Measurements from ENCODE around the gene AOPEP.

DNA sequence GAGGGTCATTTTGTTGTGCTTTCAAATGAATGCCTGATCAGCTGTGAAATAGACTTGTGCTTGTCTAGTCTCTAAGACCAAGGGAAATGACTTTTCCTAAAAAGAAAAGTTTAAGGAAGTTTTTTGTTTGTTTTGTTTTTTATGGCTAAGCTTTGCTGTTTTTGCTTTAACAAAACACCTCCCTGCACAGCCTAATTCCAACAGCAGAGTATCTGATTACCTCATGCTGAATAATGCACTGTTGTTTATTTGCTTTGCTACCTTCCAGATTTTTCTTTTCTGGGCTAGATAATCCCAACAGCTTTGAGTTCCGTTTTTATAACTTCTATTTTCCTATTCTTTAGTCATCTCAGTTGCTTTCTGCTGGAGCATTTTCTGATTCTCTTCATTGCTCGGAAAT is 95.8 kb downstream of the AOPEP start:
- TF ChIP-seq, protein P1, sequence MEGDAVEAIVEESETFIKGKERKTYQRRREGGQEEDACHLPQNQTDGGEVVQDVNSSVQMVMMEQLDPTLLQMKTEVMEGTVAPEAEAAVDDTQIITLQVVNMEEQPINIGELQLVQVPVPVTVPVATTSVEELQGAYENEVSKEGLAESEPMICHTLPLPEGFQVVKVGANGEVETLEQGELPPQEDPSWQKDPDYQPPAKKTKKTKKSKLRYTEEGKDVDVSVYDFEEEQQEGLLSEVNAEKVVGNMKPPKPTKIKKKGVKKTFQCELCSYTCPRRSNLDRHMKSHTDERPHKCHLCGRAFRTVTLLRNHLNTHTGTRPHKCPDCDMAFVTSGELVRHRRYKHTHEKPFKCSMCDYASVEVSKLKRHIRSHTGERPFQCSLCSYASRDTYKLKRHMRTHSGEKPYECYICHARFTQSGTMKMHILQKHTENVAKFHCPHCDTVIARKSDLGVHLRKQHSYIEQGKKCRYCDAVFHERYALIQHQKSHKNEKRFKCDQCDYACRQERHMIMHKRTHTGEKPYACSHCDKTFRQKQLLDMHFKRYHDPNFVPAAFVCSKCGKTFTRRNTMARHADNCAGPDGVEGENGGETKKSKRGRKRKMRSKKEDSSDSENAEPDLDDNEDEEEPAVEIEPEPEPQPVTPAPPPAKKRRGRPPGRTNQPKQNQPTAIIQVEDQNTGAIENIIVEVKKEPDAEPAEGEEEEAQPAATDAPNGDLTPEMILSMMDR (IDR thresholded peaks at IDR 0.05), result no peak
- TF ChIP-seq, protein P2, sequence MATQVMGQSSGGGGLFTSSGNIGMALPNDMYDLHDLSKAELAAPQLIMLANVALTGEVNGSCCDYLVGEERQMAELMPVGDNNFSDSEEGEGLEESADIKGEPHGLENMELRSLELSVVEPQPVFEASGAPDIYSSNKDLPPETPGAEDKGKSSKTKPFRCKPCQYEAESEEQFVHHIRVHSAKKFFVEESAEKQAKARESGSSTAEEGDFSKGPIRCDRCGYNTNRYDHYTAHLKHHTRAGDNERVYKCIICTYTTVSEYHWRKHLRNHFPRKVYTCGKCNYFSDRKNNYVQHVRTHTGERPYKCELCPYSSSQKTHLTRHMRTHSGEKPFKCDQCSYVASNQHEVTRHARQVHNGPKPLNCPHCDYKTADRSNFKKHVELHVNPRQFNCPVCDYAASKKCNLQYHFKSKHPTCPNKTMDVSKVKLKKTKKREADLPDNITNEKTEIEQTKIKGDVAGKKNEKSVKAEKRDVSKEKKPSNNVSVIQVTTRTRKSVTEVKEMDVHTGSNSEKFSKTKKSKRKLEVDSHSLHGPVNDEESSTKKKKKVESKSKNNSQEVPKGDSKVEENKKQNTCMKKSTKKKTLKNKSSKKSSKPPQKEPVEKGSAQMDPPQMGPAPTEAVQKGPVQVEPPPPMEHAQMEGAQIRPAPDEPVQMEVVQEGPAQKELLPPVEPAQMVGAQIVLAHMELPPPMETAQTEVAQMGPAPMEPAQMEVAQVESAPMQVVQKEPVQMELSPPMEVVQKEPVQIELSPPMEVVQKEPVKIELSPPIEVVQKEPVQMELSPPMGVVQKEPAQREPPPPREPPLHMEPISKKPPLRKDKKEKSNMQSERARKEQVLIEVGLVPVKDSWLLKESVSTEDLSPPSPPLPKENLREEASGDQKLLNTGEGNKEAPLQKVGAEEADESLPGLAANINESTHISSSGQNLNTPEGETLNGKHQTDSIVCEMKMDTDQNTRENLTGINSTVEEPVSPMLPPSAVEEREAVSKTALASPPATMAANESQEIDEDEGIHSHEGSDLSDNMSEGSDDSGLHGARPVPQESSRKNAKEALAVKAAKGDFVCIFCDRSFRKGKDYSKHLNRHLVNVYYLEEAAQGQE (IDR thresholded peaks at IDR 0.05; ENCODE audit: insufficient read depth in 1 of 2, low read depth in 2 of 2, low read length in 1 of 2), result no peak

Measured in Panc1 (cell line).